ENCODE results near the gene OPHN1. TPM values are rescaled to one million over a fixed set of nuclear protein-coding genes. Genes with fewer than 3 reads are reported as not detected.

The OPHN1 gene
- total and polyA plus RNA-seq, 7 donors = 0.47 to 3.7 (median 2.4) TPM

GRCh38 chrX:68199062-68199848, 234.0 kb downstream of the OPHN1 start:
- no peaks in the 10 kb centered on the region for H3K4me1 ChIP-seq
- peaks cover 0 to 3% of the 10 kb centered on the region in 2 donors for H3K36me3 ChIP-seq (ENCODE audit: insufficient read depth in 1 of 2, low read depth in 1 of 2)
- H3K27me3 ChIP-seq (ENCODE audit: insufficient read depth in 3 of 3, low read length in 2 of 3) = no peaks in the 10 kb centered on the region
- TF ChIP-seq CTCF (IDR thresholded peaks at IDR 0.05) = no peak
- DNase-seq (no peak), ATAC-seq (peak; percentile 51 to 67 (median 60))
- no peak overlapping the region for H3K27ac ChIP-seq
- intact Hi-C loops (cut with DNase I) = loop anchor here (5.0 kb wide), 2 partner anchors 263 to 513 kb away; no protein-coding TSS in a partner anchor
- no peak overlapping the region for H3K4me3 ChIP-seq
- H3K9me3 ChIP-seq = no peaks in the 10 kb centered on the region
- 41 to 62% (median 43%) methylated on average over 4 of the region's 4 CpGs for WGBS, 3 donors

- Histone ChIP-seq H3K4me3 (no peak overlapping the region), H3K36me3 (ENCODE audit: insufficient read depth in 1 of 2, low read depth in 1 of 2) (peaks cover 0 to 3% of the 10 kb centered on the region in 2 donors), H3K4me1 (no peaks in the 10 kb centered on the region), H3K27me3 (ENCODE audit: insufficient read depth in 3 of 3, low read length in 2 of 3) (no peaks in the 10 kb centered on the region), H3K9me3 (no peaks in the 10 kb centered on the region), H3K27ac (no peak overlapping the region)
- DNase-seq (no peak), ATAC-seq (peak; percentile 66 to 76 (median 73))
- peak; percentile 69 for TF ChIP-seq CTCF (IDR thresholded peaks at IDR 0.05)
- WGBS, 3 donors = 50 to 62% (median 53%) methylated on average over 5 of the region's 5 CpGs
- intact Hi-C loops (cut with DNase I) = loop anchor here (1.0 to 5.0 kb wide), 3 partner anchors 265 to 515 kb away; no protein-coding TSS in a partner anchor
Observed at GRCh38 chrX:68196939-68197791, 236.1 kb downstream of the OPHN1 start.

GRCh38 chrX:68195561-68195960, 237.7 kb downstream of the OPHN1 start:
- Histone ChIP-seq H3K36me3 (ENCODE audit: insufficient read depth in 1 of 2, low read depth in 1 of 2) (peaks cover 0 to 3% of the 10 kb centered on the region in 2 donors), H3K9me3 (no peaks in the 10 kb centered on the region), H3K4me1 (no peaks in the 10 kb centered on the region), H3K27ac (no peak overlapping the region), H3K27me3 (ENCODE audit: insufficient read depth in 3 of 3, low read length in 2 of 3) (no peaks in the 10 kb centered on the region), H3K4me3 (no peak overlapping the region)
- intact Hi-C loops (cut with DNase I) = loop anchor here (5.0 kb wide), 2 partner anchors 267 to 517 kb away; no protein-coding TSS in a partner anchor
- DNase-seq (no peak), ATAC-seq (no peak)
- TF ChIP-seq CTCF (IDR thresholded peaks at IDR 0.05) = no peak

- TF ChIP-seq CTCF (IDR thresholded peaks at IDR 0.05) = no peak
- no peak overlapping the region for H3K4me3 ChIP-seq
- H3K27me3 ChIP-seq (ENCODE audit: insufficient read depth in 3 of 3, low read length in 2 of 3) = peaks cover 0 to 4% (median 0%) of the 10 kb centered on the region in 3 donors
- peaks cover 0 to 3% of the 10 kb centered on the region in 2 donors for H3K36me3 ChIP-seq (ENCODE audit: insufficient read depth in 1 of 2, low read depth in 1 of 2)
- DNase-seq = no peak
- no peaks in the 10 kb centered on the region for H3K4me1 ChIP-seq
- no peak for ATAC-seq
- no peak overlapping the region for H3K27ac ChIP-seq
- intact Hi-C loops (cut with DNase I) = no loop called here
- H3K9me3 ChIP-seq = no peaks in the 10 kb centered on the region
- WGBS, 3 donors = 61 to 85% (median 84%) methylated on average over 2 of the region's 2 CpGs
Observed at GRCh38 chrX:68193786-68194185, 239.5 kb downstream of the OPHN1 start.

Measured in psoas muscle (tissue), 8 donors.